NB4 (cell line): ENCODE measurements around the gene POU3F1.
A peak's percentile ranks its signal among the peaks of the same experiment; 100 is the strongest.

Experiments
- DNase-seq: peaks from one replicate; pipeline ENCODE4 v3.0.0; 2010; ENCODE audit warnings: low read depth
- H3K4me3 ChIP-seq: one replicate; pipeline ENCODE4 v1.5.1; 2011; ENCODE audit warnings: mild to moderate bottlenecking, low read depth, low read length, moderate library complexity
- CTCF ChIP-seq: IDR thresholded peaks from one replicate; pipeline ENCODE4 v1.5.1; 2012; ENCODE audit warnings: low read depth, low read length
- MYC ChIP-seq: IDR thresholded peaks from 2 replicates; pipeline ENCODE4 v1.6.1; 2011; ENCODE audit warnings: low read depth, low read length
- POLR2A ChIP-seq: IDR thresholded peaks from 2 replicates; pipeline ENCODE4 v1.6.1; 2011; ENCODE audit warnings: mild to moderate bottlenecking; ENCODE audit not compliant: insufficient read length; ENCODE audit errors: extremely low read depth
- TF ChIP-seq, protein P1 (sequence below): IDR thresholded peaks from 2 replicates; pipeline ENCODE4 v1.6.1; 2011; ENCODE audit warnings: low read depth, low read length

POU3F1 gene

DNA sequence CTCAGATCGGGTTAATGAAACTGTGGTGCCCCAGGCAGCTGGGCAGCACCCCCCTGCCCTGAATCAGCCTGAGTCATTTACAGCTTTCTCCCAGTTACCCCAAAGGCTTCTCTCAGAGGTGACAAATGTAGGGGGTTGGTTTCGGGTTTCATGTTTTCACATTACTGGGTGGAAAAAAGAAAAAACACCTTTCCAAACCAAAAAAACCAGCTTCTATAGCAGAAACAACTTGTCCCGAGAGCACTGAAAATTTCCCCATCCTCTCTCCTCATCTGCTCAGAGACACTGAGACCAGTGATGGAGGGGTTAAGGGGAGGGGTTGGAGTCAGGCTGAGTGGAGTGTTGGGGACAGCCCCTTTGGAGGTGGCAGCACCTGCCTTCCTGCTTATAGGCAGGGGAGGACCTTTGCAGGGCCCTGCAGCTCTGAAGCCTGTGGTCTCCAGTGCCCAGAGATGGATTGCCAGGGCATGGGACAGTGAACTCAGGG lies 18.4 kb downstream of the POU3F1 start:
- TF ChIP-seq, protein P1, sequence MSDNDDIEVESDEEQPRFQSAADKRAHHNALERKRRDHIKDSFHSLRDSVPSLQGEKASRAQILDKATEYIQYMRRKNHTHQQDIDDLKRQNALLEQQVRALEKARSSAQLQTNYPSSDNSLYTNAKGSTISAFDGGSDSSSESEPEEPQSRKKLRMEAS = no peak
- no peak for TF ChIP-seq MYC
- no peak for TF ChIP-seq CTCF
- DNase-seq = no peak
- no peak overlapping the region for H3K4me3 ChIP-seq

- H3K4me3 ChIP-seq = no peak overlapping the region
- no peak for DNase-seq
- TF ChIP-seq POLR2A = no peak
- TF ChIP-seq CTCF = no peak
- TF ChIP-seq MYC = no peak
- TF ChIP-seq, protein P1 = no peak
Observed at GRCh38 chr1:38027201-38028104, 19.1 kb downstream of the POU3F1 start.

DNA sequence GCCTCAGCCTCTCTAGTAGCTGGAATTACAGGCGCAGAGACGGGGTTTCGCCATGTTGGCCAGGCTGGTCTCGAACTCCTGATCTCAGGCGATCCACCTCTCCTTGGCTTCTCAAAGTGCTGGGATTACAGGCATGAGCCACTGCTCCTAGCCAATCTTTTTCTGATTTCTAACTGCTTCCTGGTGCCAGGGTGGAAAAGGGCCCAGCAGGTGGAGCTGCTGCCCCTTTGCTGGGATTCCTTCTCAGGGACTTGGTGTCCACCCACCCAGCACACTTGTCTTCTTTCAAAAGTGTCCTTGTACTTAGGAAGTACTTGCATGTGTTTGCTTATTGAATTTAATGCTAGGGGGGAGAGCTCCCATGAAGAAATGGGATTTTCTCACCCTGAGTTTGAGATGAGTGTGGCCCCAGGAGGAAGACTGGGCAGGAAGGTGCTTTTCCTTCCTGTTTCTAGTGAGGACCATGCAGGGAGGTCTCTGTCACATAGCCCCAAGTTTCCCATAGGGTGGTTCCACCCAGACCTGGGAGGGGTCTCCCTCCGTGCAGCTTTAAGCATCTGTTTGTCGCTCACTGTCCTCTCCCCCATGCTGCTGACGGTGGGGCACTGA lies 19.9 kb downstream of the POU3F1 start:
- peak; percentile 54 for DNase-seq
- TF ChIP-seq MYC (no peak), CTCF (peak; percentile 49), POLR2A (no peak)
- no peak overlapping the region for H3K4me3 ChIP-seq

- H3K4me3 ChIP-seq = no peak overlapping the region
- TF ChIP-seq MYC (no peak), CTCF (no peak), POLR2A (no peak)
- TF ChIP-seq, protein P1 = no peak
- DNase-seq = no peak
Observed at GRCh38 chr1:38025664-38026063, 20.9 kb downstream of the POU3F1 start.

DNA sequence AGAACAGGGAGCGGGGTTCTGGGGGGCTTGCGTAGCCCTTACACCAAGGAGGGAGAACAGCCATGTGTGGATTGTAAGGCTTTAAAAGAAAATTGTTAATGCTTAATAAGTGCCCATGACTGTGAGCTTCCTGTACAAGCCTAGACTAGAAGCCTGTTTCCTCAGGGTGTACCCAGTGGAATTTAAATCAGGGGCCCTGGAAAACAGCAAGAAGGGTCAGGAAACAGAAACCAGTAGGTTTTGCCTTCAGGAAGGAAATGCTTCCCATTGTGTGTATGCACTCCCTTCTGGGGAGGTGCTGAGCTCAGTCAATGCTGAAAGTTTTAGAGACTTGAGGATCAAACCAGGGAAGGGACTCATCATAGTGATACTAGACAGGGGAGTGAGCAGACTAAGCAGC lies 21.4 kb downstream of the POU3F1 start:
- TF ChIP-seq MYC (no peak), CTCF (no peak), POLR2A (no peak)
- TF ChIP-seq, protein P1 = no peak
- DNase-seq = no peak
- no peak overlapping the region for H3K4me3 ChIP-seq
